ENCODE measurements around the gene FBLL1.
A peak's percentile ranks its signal among the peaks of the same experiment; 100 is the strongest.
"Not testable (repeated sequence)": the region's sequence is repeated elsewhere in the genome, so short reads cannot be mapped to it uniquely, and the experiment has no call there.

FBLL1 gene

GRCh38 chr5:168552146-168552545 lies 23.0 kb downstream of the FBLL1 start:
- no peak for DNase-seq (ENCODE audit: low read depth in 2 of 2)

GRCh38 chr5:168553377-168554130 lies 24.4 kb downstream of the FBLL1 start:
- DNase-seq (ENCODE audit: low read depth in 2 of 2), result no peak

- DNase-seq (ENCODE audit: low read depth in 2 of 2), result no peak
These were observed 28.3 kb downstream of the FBLL1 start for GRCh38 chr5:168557389-168557788.

GRCh38 chr5:168562279-168562678 lies 33.2 kb downstream of the FBLL1 start:
- DNase-seq (ENCODE audit: low read depth in 2 of 2), result no peak

GRCh38 chr5:168563959-168564358 lies 34.9 kb downstream of the FBLL1 start:
- DNase-seq (ENCODE audit: low read depth in 2 of 2), result no peak

GRCh38 chr5:168568738-168569137 lies 39.6 kb downstream of the FBLL1 start:
- no peak for DNase-seq (ENCODE audit: low read depth in 2 of 2)

- DNase-seq (ENCODE audit: low read depth in 2 of 2), result no peak
These were observed 41.6 kb downstream of the FBLL1 start for GRCh38 chr5:168570490-168571328.

- not testable (repeated sequence) for DNase-seq (ENCODE audit: low read depth in 2 of 2)
These were observed 44.6 kb downstream of the FBLL1 start for GRCh38 chr5:168573663-168574062.

GRCh38 chr5:168574156-168574555 lies 45.1 kb downstream of the FBLL1 start:
- DNase-seq (ENCODE audit: low read depth in 2 of 2), result not testable (repeated sequence)

GRCh38 chr5:168575391-168576372 lies 46.6 kb downstream of the FBLL1 start:
- DNase-seq (ENCODE audit: low read depth in 2 of 2), result no peak

GRCh38 chr5:168578006-168578405 lies 48.9 kb downstream of the FBLL1 start:
- no peak for DNase-seq (ENCODE audit: low read depth in 2 of 2)

- peak in 1 of 2 donors; percentile 1 for DNase-seq (ENCODE audit: low read depth in 2 of 2)
These were observed 49.7 kb downstream of the FBLL1 start, which contains the start of gene PANK3 for GRCh38 chr5:168578538-168579487. TSS of gene PANK3 (minus strand) at chr5:168579368. CDS start at chr5:168579283, 85 bp downstream.

GRCh38 chr5:168579488-168580226 lies 50.6 kb downstream of the FBLL1 start:
- DNase-seq (ENCODE audit: low read depth in 2 of 2), result peak; percentile 95 to 96

- DNase-seq (ENCODE audit: low read depth in 2 of 2), result no peak
These were observed 51.1 kb downstream of the FBLL1 start for GRCh38 chr5:168580227-168580508.
